WTC11 (cell line): ENCODE results near the gene CPNE2. TPM values are rescaled to one million over a fixed set of nuclear protein-coding genes. Genes with fewer than 3 reads are reported as not detected.

Experiments used
- ATAC-seq: fragments of 200-7000 bp; cut with Tn5 transposase; 2 replicates; pipeline ENCODE4 v1.10.0; 2021; ENCODE audit warnings: mild to moderate bottlenecking, moderate library complexity
- CTCF ChIA-PET: fragments of 300-600 bp; sonication (Branson Sonifier 250); formaldehyde crosslinking; loops from one replicate; lab custom pipeline; 2021; ENCODE audit warnings: antibody characterized with exemption; lab: Charles Lee
- POLR2A ChIA-PET: fragments of 350-600 bp; sonication (Branson Sonifier 250); formaldehyde crosslinking; loops from one replicate; lab custom pipeline; 2021; ENCODE audit warnings: antibody characterized with exemption; lab: Charles Lee
- DNase-seq: peaks from one replicate; pipeline ENCODE4 v3.0.0; 2021; ENCODE audit warnings: low spot score
- H3K27ac Mint-ChIP-seq: 2 replicates; pipeline ENCODE4 v1.8.0; 2021; ENCODE audit warnings: mixed read lengths
- H3K27me3 Mint-ChIP-seq: 2 replicates; pipeline ENCODE4 v1.8.0; 2021; ENCODE audit warnings: low read depth, mild to moderate bottlenecking, moderate library complexity, mixed read lengths
- H3K36me3 Mint-ChIP-seq: 2 replicates; pipeline ENCODE4 v1.8.0; 2021; ENCODE audit warnings: mixed read lengths
- H3K4me1 Mint-ChIP-seq: 2 replicates; pipeline ENCODE4 v1.8.0; 2022; ENCODE audit warnings: mixed read lengths
- H3K4me3 Mint-ChIP-seq: 2 replicates; pipeline ENCODE4 v1.8.0; 2021; ENCODE audit warnings: mild to moderate bottlenecking, moderate library complexity, mixed read lengths
- H3K9me3 Mint-ChIP-seq: 2 replicates; pipeline ENCODE4 v1.8.0; 2021; ENCODE audit warnings: mixed read lengths
- AR ChIP-seq: fragments of 250-450 bp; sonication (Bioruptor Pico); IDR thresholded peaks from 2 replicates; pipeline ENCODE4 v1.9.0; 2021; ENCODE audit warnings: mild to moderate bottlenecking
- ATF2 ChIP-seq: sonication (generic); formaldehyde crosslinking; IDR thresholded peaks from 2 replicates; pipeline ENCODE4 v1.8.1; 2022; ENCODE audit warnings: low read depth, missing genetic modification reagents, borderline replicate concordance
- CREB1 ChIP-seq: sonication (generic); formaldehyde crosslinking; IDR thresholded peaks from 2 replicates; pipeline ENCODE4 v1.8.0; 2023; ENCODE audit warnings: mild to moderate bottlenecking, missing genetic modification reagents
- E2F4 ChIP-seq: sonication (generic); formaldehyde crosslinking; IDR thresholded peaks from 2 replicates; pipeline ENCODE4 v1.8.1; 2022; ENCODE audit warnings: low read depth, mild to moderate bottlenecking, moderate library complexity, missing genetic modification reagents, borderline replicate concordance
- FOXK1 ChIP-seq: sonication (generic); formaldehyde crosslinking; IDR thresholded peaks from 2 replicates; pipeline ENCODE4 v1.8.0; 2022; ENCODE audit warnings: mild to moderate bottlenecking, moderate library complexity, missing genetic modification reagents
- NFATC4 ChIP-seq: fragments of 250-450 bp; sonication (Bioruptor Pico); IDR thresholded peaks from 2 replicates; pipeline ENCODE4 v1.9.0; 2021; ENCODE audit warnings: mild to moderate bottlenecking
- NFE2L1 ChIP-seq: sonication (generic); formaldehyde crosslinking; IDR thresholded peaks from 2 replicates; pipeline ENCODE4 v1.8.1; 2023; ENCODE audit warnings: missing genetic modification reagents
- NFYB ChIP-seq: sonication (generic); formaldehyde crosslinking; conservative IDR thresholded peaks from 2 replicates; pipeline ENCODE4 v1.8.0; 2022; ENCODE audit warnings: low read depth, missing genetic modification reagents
- NR2C2 ChIP-seq: sonication (generic); formaldehyde crosslinking; IDR thresholded peaks from 2 replicates; pipeline ENCODE4 v1.8.0; 2022; ENCODE audit warnings: mild to moderate bottlenecking, missing genetic modification reagents
- NR3C1 ChIP-seq: sonication (generic); formaldehyde crosslinking; conservative IDR thresholded peaks from 2 replicates; pipeline ENCODE4 v1.8.1; 2023; ENCODE audit warnings: low read depth, mild to moderate bottlenecking, missing genetic modification reagents
- SMAD4 ChIP-seq: sonication (generic); formaldehyde crosslinking; IDR thresholded peaks from 2 replicates; pipeline ENCODE4 v1.8.0; 2022; ENCODE audit warnings: mild to moderate bottlenecking, missing genetic modification reagents
- ZBTB21 ChIP-seq: sonication (generic); formaldehyde crosslinking; IDR thresholded peaks from 2 replicates; pipeline ENCODE4 v1.8.1; 2023; ENCODE audit warnings: mild to moderate bottlenecking, missing genetic modification reagents, borderline replicate concordance
- ZNF121 ChIP-seq: sonication (generic); formaldehyde crosslinking; IDR thresholded peaks from 2 replicates; pipeline ENCODE4 v1.8.0; 2023; ENCODE audit warnings: missing genetic modification reagents
- ZSCAN18 ChIP-seq: fragments of 250-450 bp; sonication (Bioruptor Pico); IDR thresholded peaks from 2 replicates; pipeline ENCODE4 v2.1.2; 2022; ENCODE audit warnings: mild to moderate bottlenecking, moderate library complexity
- total RNA-seq: library from RNA; stranded (reverse); gene quantifications from 3 replicates; pipeline ENCODE4 v1.2.3, GENCODE V29; 2021
- TF ChIP-seq, protein P1 (sequence below): fragments of 250-450 bp; sonication (Bioruptor Pico); IDR thresholded peaks from 2 replicates; pipeline ENCODE4 v1.9.0; 2021; ENCODE audit warnings: mild to moderate bottlenecking, borderline replicate concordance
- TF ChIP-seq, protein P2 (sequence below): sonication (generic); formaldehyde crosslinking; IDR thresholded peaks from 2 replicates; pipeline ENCODE4 v1.8.1; 2023; ENCODE audit warnings: mild to moderate bottlenecking, missing genetic modification reagents, moderate library complexity

The CPNE2 gene
- total RNA-seq, 1 experiment from 2014 or later: 14.0 TPM

GRCh38 chr16:57196753-57197152, 104.4 kb downstream of the CPNE2 start:
- ChIA-PET CTCF (interaction anchor here (1.2 kb wide), 1 partner anchor 10 kb away, joined by 3 read pairs; no protein-coding TSS in a partner anchor), POLR2A (no interaction called here)
- Mint-ChIP-seq H3K4me3 (no peak overlapping the region), H3K27ac (no peak overlapping the region), H3K27me3 (no peaks in the 10 kb centered on the region), H3K9me3 (peaks cover 6% of the 10 kb centered on the region; the same call in 1 of the 2 replicates), H3K36me3 (peaks cover 11% of the 10 kb centered on the region)
- DNase-seq (no peak), ATAC-seq (no peak)
- TF ChIP-seq CREB1 (CRISPR knock-in tag): no peak
- no peak for TF ChIP-seq NFE2L1 (CRISPR knock-in tag)
- TF ChIP-seq SMAD4: no peak
- TF ChIP-seq ZNF121 (CRISPR knock-in tag): no peak
- TF ChIP-seq NFATC4 (CRISPR knock-in tag): no peak
- TF ChIP-seq, protein P1, sequence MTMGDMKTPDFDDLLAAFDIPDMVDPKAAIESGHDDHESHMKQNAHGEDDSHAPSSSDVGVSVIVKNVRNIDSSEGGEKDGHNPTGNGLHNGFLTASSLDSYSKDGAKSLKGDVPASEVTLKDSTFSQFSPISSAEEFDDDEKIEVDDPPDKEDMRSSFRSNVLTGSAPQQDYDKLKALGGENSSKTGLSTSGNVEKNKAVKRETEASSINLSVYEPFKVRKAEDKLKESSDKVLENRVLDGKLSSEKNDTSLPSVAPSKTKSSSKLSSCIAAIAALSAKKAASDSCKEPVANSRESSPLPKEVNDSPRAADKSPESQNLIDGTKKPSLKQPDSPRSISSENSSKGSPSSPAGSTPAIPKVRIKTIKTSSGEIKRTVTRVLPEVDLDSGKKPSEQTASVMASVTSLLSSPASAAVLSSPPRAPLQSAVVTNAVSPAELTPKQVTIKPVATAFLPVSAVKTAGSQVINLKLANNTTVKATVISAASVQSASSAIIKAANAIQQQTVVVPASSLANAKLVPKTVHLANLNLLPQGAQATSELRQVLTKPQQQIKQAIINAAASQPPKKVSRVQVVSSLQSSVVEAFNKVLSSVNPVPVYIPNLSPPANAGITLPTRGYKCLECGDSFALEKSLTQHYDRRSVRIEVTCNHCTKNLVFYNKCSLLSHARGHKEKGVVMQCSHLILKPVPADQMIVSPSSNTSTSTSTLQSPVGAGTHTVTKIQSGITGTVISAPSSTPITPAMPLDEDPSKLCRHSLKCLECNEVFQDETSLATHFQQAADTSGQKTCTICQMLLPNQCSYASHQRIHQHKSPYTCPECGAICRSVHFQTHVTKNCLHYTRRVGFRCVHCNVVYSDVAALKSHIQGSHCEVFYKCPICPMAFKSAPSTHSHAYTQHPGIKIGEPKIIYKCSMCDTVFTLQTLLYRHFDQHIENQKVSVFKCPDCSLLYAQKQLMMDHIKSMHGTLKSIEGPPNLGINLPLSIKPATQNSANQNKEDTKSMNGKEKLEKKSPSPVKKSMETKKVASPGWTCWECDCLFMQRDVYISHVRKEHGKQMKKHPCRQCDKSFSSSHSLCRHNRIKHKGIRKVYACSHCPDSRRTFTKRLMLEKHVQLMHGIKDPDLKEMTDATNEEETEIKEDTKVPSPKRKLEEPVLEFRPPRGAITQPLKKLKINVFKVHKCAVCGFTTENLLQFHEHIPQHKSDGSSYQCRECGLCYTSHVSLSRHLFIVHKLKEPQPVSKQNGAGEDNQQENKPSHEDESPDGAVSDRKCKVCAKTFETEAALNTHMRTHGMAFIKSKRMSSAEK (CRISPR knock-in tag): no peak
- TF ChIP-seq ZBTB21 (CRISPR knock-in tag): no peak
- no peak for TF ChIP-seq AR (CRISPR knock-in tag)
- TF ChIP-seq FOXK1: no peak
- TF ChIP-seq E2F4: no peak
- no peak for TF ChIP-seq ZSCAN18 (CRISPR knock-in tag)
- TF ChIP-seq NR2C2 (CRISPR knock-in tag): no peak
- TF ChIP-seq, protein P2, sequence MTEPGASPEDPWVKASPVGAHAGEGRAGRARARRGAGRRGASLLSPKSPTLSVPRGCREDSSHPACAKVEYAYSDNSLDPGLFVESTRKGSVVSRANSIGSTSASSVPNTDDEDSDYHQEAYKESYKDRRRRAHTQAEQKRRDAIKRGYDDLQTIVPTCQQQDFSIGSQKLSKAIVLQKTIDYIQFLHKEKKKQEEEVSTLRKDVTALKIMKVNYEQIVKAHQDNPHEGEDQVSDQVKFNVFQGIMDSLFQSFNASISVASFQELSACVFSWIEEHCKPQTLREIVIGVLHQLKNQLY (CRISPR knock-in tag): no peak
- no peak for TF ChIP-seq NR3C1 (CRISPR knock-in tag)
- TF ChIP-seq ATF2: no peak
- no peak for TF ChIP-seq NFYB (CRISPR knock-in tag)
- TF ChIP-seq, all 79 proteins: peak for 0
- H3K4me1 Mint-ChIP-seq: peaks cover 8% of the 10 kb centered on the region

Other genes with a start within 250 kb of the CPNE2 start
- gene SLC12A3, start 227.4 kb upstream of the CPNE2 start, total RNA-seq: 0.05 to 0.09 TPM in 2 of 3 replicates, not detected in the other
- gene HERPUD1, start 160.4 kb upstream of the CPNE2 start, total RNA-seq: 21.4 to 30.8 TPM (median 21.7 TPM) in 3 replicates
- not detected in 3 replicates for gene CETP, start 130.6 kb upstream of the CPNE2 start, total RNA-seq
- 2.6 to 2.8 TPM (median 2.7 TPM) in 3 replicates for gene NLRC5, start 103.0 kb upstream of the CPNE2 start, total RNA-seq
- 102 to 107 TPM (median 104 TPM) in 3 replicates for gene PSME3IP1, start 93.5 kb downstream of the CPNE2 start, total RNA-seq
- gene RSPRY1, start 93.7 kb downstream of the CPNE2 start, total RNA-seq: 22.7 to 28.5 TPM (median 26.8 TPM) in 3 replicates
- gene ARL2BP, start 152.7 kb downstream of the CPNE2 start, total RNA-seq: 10.6 to 12.4 TPM (median 12.3 TPM) in 3 replicates
- 2.8 to 3.4 TPM (median 3.2 TPM) in 3 replicates for gene PLLP, start 192.1 kb downstream of the CPNE2 start, total RNA-seq